Measurements from ENCODE around the gene SHISA5. TPM values are rescaled to one million over a fixed set of nuclear protein-coding genes. Genes with fewer than 3 reads are reported as not detected.

Gene SHISA5
- total and polyA plus RNA-seq, 2 experiments from 2014 or later = 146 to 166 TPM

GRCh38 chr3:48465237-48465530 is 38.8 kb downstream of the SHISA5 start:
- Histone ChIP-seq H3K4me2 (no peak overlapping the region), H2AFZ (no peak overlapping the region), H3K27ac (ENCODE audit: low read depth) (peak overlapping the region; percentile 92), H4K20me1 (replicated peaks; ENCODE audit: insufficient read depth) (no peaks in the 10 kb centered on the region; the same call in 1 of the 2 replicates), H3F3A (replicated peaks; ENCODE audit: low read depth) (peaks cover 8% of the 10 kb centered on the region; the same call in 1 of the 2 replicates), H3K4me1 (ENCODE audit: insufficient read depth) (no peaks in the 10 kb centered on the region), H3K79me2 (replicated peaks; ENCODE audit: insufficient read depth) (no peaks in the 10 kb centered on the region; the same call in 1 of the 2 replicates), H3K27me3 (ENCODE audit: insufficient read depth) (no peaks in the 10 kb centered on the region), H3K9me2 (ENCODE audit: insufficient read depth) (no peaks in the 10 kb centered on the region), H3K4me3 (no peak overlapping the region), H3K36me3 (ENCODE audit: insufficient read depth) (peaks cover 19% of the 10 kb centered on the region; the same call in 1 of the 2 replicates)
- H3K9me3 Mint-ChIP-seq = no peaks in the 10 kb centered on the region
- DNase-seq (ENCODE audit: low spot score) = no peak
- peaks cover 28% of the 10 kb centered on the region for H3K4me1 Mint-ChIP-seq
- H3K4me3 Mint-ChIP-seq = no peak overlapping the region; the same call in 2 of the 3 replicates
- H3K27ac Mint-ChIP-seq = peak overlapping the region; percentile 99
- ATAC-seq = no peak
- H3K27me3 Mint-ChIP-seq (ENCODE audit: insufficient read depth, low read depth, poor library complexity) = peaks cover 12% of the 10 kb centered on the region
- H3K36me3 Mint-ChIP-seq (ENCODE audit: low read depth) = peaks cover 51% of the 10 kb centered on the region
- TF ChIP-seq POLR2AphosphoS5 (IDR thresholded peaks at IDR 0.05; ENCODE audit: low read depth) (no peak), JUNB (IDR thresholded peaks at IDR 0.05; ENCODE audit: unreplicated experiment) (no peak), EZH2phosphoT487 (IDR thresholded peaks at IDR 0.05; ENCODE audit: unreplicated experiment) (no peak), STAT1 (IDR thresholded peaks at IDR 0.05; ENCODE audit: unreplicated experiment) (no peak), REST (IDR thresholded peaks at IDR 0.05; ENCODE audit: unreplicated experiment) (no peak), ZNF462 (CRISPR knock-in tag; IDR thresholded peaks at IDR 0.05) (no peak), ETS1 (IDR thresholded peaks at IDR 0.05) (no peak), EZH2 (IDR thresholded peaks at IDR 0.05; ENCODE audit: low read depth, unreplicated experiment) (no peak), CTCF (conservative IDR thresholded peaks at IDR 0.05; ENCODE audit: low read depth in 2 of 2) (no peak), ZNF331 (CRISPR knock-in tag; IDR thresholded peaks at IDR 0.05; ENCODE audit: low read depth) (no peak)

All from GM23338 (cell line).